GM18868 (cell line): Measurements from ENCODE around the gene GPR158.
"Not testable (repeated sequence)": the region's sequence is repeated elsewhere in the genome, so short reads cannot be mapped to it uniquely, and the experiment has no call there.

ENCODE experiments used
- ATAC-seq: cut with Tn5 transposase; IDR thresholded peaks from one replicate; pipeline ENCODE4 v1.9.1; 2021; ENCODE audit warnings: mild to moderate bottlenecking, moderate library complexity; ENCODE audit not compliant: unreplicated experiment

GPR158 gene

DNA sequence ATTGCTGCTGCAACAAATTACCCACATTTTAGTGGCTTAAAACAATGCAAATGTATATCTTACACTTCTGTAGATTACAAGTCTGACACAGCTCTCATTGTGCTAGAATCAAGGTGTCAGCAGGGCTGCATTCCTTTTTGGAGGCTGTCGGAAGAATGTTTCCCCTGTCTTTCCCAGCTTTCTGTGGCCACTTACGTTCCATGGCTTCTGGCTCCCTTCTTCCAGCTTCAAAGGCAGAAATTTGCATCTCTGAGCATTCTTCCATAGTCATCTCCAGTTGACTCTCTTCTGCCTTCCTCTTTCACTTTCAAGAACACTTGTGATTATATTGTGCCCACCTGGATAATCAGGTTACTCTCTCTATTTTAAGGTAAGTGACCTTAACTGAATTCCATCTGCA is 125.3 kb downstream of the GPR158 start:
- ATAC-seq: no peak

DNA sequence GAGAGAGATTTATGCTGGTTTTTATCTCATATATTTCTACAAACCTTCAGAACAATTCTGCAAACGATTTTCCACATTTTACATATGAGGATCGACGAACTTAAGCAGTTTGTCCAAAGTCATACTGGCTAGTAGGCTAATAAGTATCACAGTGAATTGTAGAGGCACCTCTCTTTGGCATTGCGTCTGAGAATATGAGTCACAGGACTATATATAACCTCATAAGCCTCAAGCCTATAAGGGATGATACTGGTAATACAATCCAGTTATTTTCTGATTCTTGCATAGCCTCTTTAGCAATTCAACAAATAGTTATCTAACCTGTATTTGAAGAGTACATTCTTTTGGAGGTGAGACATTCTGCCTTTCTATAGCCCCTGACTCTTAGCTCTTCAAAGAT is 129.8 kb downstream of the GPR158 start:
- ATAC-seq: no peak

GRCh38 chr10:25306386-25306785 is 131.6 kb downstream of the GPR158 start:
- no peak for ATAC-seq

DNA sequence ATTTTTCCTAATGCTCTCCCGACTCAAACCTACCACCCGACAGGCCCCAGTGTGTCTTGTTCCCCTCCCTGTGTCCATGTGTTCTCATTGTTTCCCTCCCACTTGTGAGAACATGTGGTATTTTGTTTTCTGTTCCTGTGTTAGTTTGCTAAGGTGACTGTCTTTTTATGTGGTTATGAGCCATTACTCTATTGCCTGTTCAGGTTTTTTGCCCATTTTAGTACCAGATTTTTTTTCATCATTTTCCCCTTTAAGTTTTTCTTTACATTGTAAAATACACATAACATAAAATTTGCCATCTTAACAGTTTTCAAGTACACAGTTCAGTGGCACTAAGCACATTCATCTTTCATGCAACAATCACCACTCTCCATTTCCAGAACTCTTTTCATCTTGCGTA is 133.5 kb downstream of the GPR158 start:
- no peak for ATAC-seq

- ATAC-seq: not testable (repeated sequence)
These were observed 142.9 kb downstream of the GPR158 start for GRCh38 chr10:25317596-25318211.

DNA sequence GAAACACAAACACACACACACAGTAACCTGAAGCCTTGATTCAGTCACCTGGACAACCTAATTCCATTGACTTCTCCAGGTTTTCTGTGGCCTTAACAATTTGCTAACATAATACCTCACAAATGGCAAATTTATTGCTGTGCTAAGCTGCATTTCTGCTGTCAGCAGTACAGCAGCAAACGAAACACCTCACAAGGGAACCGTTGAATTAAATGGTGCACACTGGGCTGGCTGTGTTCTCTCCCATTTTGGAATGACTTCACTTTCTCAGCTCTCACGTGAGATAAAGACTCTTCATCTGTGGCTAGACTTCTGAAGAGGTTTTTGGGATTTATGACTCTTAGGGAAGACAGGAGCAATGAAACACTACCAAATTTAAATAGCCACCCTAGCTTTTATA is 152.5 kb downstream of the GPR158 start:
- no peak for ATAC-seq

- ATAC-seq: no peak
These were observed 153.6 kb downstream of the GPR158 start for GRCh38 chr10:25328361-25328760.

GRCh38 chr10:25329587-25329986 is 154.8 kb downstream of the GPR158 start:
- not testable (repeated sequence) for ATAC-seq

DNA sequence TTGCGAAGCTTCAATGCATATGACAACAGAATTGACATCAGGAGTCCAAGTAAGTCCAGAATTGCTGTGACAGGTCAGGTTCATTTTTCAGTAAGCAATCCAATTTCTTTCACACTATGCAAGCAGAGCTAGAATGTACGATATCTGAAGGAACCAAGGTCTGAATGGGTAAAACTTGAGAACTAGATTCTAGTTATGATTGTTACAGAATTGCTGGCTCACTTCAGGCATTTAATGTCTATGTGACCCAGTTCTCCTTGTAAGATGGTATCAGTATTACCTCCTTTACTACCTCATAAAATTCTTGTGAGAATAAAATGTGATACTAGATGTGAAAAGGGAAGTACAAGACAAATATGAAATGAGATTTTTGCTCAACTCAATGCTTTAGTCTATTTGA is 159.6 kb downstream of the GPR158 start:
- no peak for ATAC-seq

DNA sequence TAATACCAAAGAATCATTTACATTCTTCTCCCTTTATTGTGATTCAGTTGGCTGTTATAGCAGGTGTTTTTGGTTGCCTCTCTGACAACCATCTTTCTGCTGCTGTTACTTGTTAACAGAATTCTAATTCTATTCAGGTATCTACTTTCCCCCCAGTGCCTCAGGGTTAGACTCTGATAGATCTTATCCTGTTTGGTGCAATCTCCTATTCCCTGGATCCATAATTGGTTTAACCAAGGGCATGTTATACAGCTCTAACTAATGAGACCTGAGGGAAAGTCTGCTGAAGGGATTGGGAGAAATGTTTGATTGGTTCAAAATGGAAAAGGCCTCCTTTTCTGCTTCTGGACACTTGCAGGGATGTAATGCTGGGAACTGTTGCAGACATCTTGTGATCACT is 161.5 kb downstream of the GPR158 start:
- no peak for ATAC-seq

GRCh38 chr10:25338271-25338670 is 163.5 kb downstream of the GPR158 start:
- no peak for ATAC-seq

GRCh38 chr10:25339966-25340365 is 165.2 kb downstream of the GPR158 start:
- no peak for ATAC-seq

GRCh38 chr10:25349520-25349919 is 174.7 kb downstream of the GPR158 start:
- no peak for ATAC-seq

DNA sequence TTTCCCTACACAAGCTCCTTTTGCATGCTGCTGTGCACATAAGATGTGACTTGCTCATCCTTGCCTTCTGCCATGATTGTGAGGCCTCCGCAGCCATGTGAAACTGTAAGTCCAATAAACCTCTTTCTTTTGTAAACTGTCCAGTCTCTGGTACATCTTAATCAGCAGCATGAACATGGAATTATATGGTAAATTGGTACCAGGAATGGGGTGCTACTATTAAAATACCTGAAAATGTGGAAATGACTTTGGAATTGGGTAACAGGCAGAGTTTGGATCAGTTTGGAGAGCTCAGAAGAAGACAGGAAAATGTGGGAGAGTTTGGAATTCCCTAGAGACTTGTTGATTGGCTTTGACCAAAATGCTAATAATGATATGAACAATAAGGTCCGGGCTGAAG is 181.8 kb downstream of the GPR158 start:
- ATAC-seq: no peak

- no peak for ATAC-seq
These were observed 182.5 kb downstream of the GPR158 start for GRCh38 chr10:25357269-25357668.

DNA sequence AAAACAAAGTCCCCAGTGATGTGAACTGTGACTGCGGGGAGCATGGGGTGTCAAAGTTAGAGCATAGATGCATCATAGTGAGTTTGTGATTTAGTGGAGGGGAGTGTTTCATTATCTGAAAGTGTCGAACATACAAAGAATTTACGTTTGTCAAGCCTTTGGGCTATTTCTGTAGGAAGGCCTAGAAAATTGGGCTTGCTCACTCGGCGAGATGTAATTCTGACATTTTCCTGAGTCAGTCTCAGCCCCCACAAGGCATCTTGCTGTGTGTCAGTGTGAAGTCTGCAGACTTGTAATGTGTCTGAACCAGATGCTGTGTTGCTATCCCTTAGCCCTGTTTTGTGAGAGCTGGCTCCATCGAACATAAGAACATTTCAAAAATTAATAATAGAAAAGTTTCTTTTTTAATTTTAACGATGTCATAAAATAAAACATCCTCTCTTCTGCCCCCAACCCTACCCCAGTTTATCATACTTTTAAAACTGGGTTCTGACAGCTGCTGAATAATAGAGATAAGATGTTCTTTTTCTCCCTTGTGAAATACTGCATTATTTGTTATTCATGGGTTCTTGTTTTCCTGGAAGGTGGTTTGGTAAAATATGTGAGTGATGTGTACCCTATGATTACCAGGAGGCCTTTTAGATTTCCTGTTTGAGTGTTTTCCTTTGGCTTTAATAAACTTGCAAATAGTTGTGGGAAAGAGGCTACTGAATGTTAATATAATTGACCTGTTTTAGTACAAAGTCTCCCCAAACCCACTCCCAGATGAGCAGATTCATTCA is 207.4 kb downstream of the GPR158 start:
- ATAC-seq: no peak

DNA sequence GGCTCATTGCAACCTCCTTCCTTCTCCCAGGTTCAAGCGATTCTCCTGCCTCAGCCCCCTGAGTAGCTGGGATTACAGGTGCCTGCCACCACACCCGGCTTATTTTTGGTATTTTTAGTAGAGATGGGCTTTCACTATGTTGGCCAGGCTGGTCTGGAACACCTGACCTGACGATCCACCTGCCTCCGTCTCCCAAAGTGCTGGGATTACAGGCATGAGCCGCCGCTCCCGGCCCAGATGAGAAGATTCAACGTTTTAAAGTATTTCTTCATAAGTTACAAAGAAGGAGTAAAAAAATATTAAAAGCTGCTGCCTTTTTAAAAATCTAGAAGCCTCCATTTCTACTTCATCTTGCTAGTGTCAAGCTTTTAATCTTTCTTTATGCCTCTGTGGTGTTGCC is 208.1 kb downstream of the GPR158 start:
- ATAC-seq: not testable (repeated sequence)

- ATAC-seq: no peak
These were observed 208.9 kb downstream of the GPR158 start for GRCh38 chr10:25383686-25384085.

DNA sequence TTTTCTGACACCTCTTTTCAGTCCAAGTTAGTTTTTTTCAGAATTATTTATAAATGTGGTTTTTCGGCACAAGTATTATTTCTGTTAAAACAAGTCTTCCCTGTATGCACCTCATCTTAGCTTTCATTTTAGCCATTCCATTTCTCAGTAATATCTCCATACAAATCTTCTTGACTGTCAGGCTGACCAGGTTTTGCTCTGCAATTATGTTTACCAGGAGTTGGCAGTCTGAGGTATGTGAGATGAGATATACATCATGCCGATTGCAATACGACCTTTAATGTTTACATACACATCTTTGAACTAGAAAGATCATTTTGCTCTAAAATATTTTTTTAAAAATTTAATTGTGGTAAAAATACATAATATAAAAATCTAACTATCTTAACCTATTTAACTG is 209.8 kb downstream of the GPR158 start:
- ATAC-seq: no peak

DNA sequence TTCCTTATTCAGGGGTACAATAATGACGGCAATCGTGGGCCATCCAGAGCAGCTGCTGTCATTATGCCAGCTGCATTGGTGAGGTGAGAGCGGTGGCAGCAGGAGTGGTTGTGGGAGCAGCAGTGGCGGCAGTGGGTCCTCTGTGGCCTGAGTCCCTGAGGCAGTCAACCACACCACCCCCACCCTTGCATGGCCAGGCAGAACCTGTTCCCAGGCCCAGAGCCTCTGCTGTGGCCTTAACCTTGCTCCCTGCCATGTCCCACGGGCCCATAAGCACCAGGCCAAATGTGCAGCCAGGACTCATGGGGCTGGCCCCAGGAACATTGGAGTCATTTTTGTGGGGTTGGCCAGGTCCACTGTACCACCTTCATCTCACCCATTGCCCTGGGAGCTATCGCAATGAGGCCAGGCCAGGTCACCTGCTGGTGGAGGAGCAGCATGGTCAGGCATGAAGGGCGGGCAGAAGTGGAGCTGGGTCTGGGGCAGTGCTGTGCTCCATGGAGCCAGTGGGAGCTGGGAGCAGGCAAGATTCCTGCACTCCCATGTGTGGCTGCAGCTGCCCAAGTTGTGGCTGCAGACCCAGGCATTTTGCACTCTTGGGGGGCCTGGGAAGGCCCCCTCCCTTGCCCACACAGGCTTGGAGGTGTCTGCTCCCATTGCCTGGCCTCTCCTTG is 213.5 kb downstream of the GPR158 start:
- no peak for ATAC-seq

- ATAC-seq: no peak
These were observed 214.0 kb downstream of the GPR158 start for GRCh38 chr10:25388862-25389206.

DNA sequence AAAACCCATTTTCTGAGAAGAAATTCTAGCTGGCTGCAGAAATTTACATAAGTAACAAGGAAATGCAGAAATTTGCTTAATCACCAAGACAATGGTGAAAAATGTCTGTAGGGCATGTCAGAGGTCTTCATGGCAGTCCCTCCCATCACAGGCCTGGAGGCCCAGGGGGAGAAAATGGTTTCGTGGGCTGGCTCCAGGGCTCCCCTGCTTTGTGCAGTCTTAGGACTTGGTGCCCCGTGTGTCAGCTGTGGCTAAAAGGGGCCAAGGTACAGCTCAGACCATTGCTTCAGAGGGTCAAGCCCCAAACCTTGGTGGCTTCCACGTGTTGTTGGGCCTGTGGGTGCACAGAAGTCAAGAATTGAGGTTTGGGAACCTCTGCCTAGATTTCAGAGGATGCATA is 215.9 kb downstream of the GPR158 start:
- ATAC-seq: no peak
